Liver (tissue), 3 donors: ENCODE measurements around the gene PITPNC1.

Experiments used
- CTCF ChIP-seq: fragments of 150-350 bp; IDR thresholded peaks from 2 replicates; pipeline ENCODE4 v1.5.1; 2017; ENCODE audit warnings: improper control_type of control experiment, low read depth, low read length; ENCODE audit not compliant: missing input control
- HNF4A ChIP-seq, 2 donors: conservative IDR thresholded peaks; 2 replicates each; pipeline ENCODE4 v1.6.1; 2016; ENCODE audit warnings: antibody characterized with exemption in 2 of 2, mild to moderate bottlenecking in 2 of 2
- MAX ChIP-seq: IDR thresholded peaks from 2 replicates; pipeline ENCODE4 v1.6.1; 2016; ENCODE audit warnings: antibody characterized with exemption
- RAD21 ChIP-seq, 2 donors: IDR thresholded peaks; 2 replicates each; pipeline ENCODE4 v1.6.1; 2016; ENCODE audit warnings: antibody characterized with exemption in 2 of 2, mild to moderate bottlenecking in 2 of 2
- TAF1 ChIP-seq: conservative IDR thresholded peaks from 2 replicates; pipeline ENCODE4 v1.6.1; 2016; ENCODE audit warnings: antibody characterized with exemption, mild to moderate bottlenecking
- ZBTB33 ChIP-seq: IDR thresholded peaks from 2 replicates; pipeline ENCODE4 v1.6.1; 2016; ENCODE audit warnings: antibody characterized with exemption
- donor health status: healthy.
- donor health status: healthy.

- no peak for TF ChIP-seq TAF1
- no peak for TF ChIP-seq MAX
- TF ChIP-seq HNF4A (conservative IDR thresholded peaks at IDR 0.05), result no peak
- no peak for TF ChIP-seq CTCF
- TF ChIP-seq RAD21 (IDR thresholded peaks at IDR 0.05), result no peak
- no peak for TF ChIP-seq ZBTB33
These were observed 18.5 kb upstream of the PITPNC1 start for GRCh38 chr17:67358612-67359011.
